Ovary (tissue), 9 donors: ENCODE measurements around the gene NIN. TPM values are rescaled to one million over a fixed set of nuclear protein-coding genes. Genes with fewer than 3 reads are reported as not detected.

Experiments
- DNase-seq, 5 donors: peaks; one replicate each; pipeline ENCODE4 v3.0.0-alpha.2; 2019 to 2020
- H3K27ac ChIP-seq, 2 donors: fragments of 200-600 bp; one replicate each; pipeline versions ENCODE4 v1.5.1 to v1.8.0; 2019 to 2022
- H3K27me3 ChIP-seq: fragments of 200-600 bp; one replicate; pipeline ENCODE4 v1.8.0; 2022
- H3K36me3 ChIP-seq: fragments of 200-600 bp; sonication (generic); one replicate; pipeline ENCODE4 v1.5.1; 2019
- H3K4me1 ChIP-seq: one replicate; pipeline ENCODE4 v1.8.1; 2013; ENCODE audit warnings: mild to moderate bottlenecking, moderate library complexity; ENCODE audit not compliant: insufficient read depth
- H3K4me3 ChIP-seq: fragments of 200-600 bp; sonication (generic); one replicate; pipeline ENCODE4 v1.5.1; 2017
- H3K9me3 ChIP-seq, 2 donors: fragments of 200-600 bp in 1 of 2; sonication (generic) in 1 of 2; one replicate each; pipeline versions ENCODE4 v1.5.1 to v1.8.1; 2013 to 2019; ENCODE audit warnings: mild to moderate bottlenecking in 1 of 2, moderate library complexity in 1 of 2
- CTCF ChIP-seq, 3 donors: fragments of 450-650 bp in 2 of 3; fragments of 200-600 bp in 1 of 3; IDR thresholded peaks; one replicate each; pipeline versions ENCODE4 v1.5.1 to v1.8.0; 2016 to 2022; ENCODE audit warnings: antibody characterized with exemption in 3 of 3, mild to moderate bottlenecking in 1 of 3
- EP300 ChIP-seq: sonication (generic); formaldehyde crosslinking; IDR thresholded peaks from one replicate; pipeline ENCODE4 v1.6.1; 2017; ENCODE audit warnings: antibody characterized with exemption
- POLR2A ChIP-seq: fragments of 450-650 bp; IDR thresholded peaks from one replicate; pipeline ENCODE4 v1.6.1; 2017; ENCODE audit warnings: antibody characterized with exemption, mild to moderate bottlenecking, moderate library complexity
- WGBS, 3 donors: extraction: QIAGEN DNeasy Blood & Tissue Kit in 1 of 3; methylation state at CpG; one replicate each; pipeline versions ENCODE4 v1.1.5 to v1.1.7; 2013 to 2017; 5-methylcytosine and 5-hydroxymethylcytosine counted together
- intact Hi-C, 4 donors: fragments of 100-400 bp; cut with DNase I; formaldehyde crosslinking; loops; one replicate each; pipeline versions ENCODE4 v1.11.0 to v1.15.1; 2022 to 2023
- polyA plus RNA-seq, 2 donors: library from polyadenylated mRNA; stranded (reverse); fragments of 200-250 nt in 1 of 2; fragments of 350-450 nt in 1 of 2; fragmentation: Illumina TruSeq in 1 of 2; extraction: RNeasy Lipid Tissue Mini Kit (QIAGEN cat#74804) in 1 of 2; gene quantifications; one replicate each; pipeline ENCODE4 v1.2.3, GENCODE V29; 2013 to 2014
- total RNA-seq, 7 donors: library from RNA; depleted of rRNA in 2 of 7; stranded (reverse); fragments of >200 nt in 2 of 7; fragmentation: NEBNext Ultra II Directional in 3 of 7; extraction: Animal tissue kit (Norgen Biotek cat#: 25700) in 3 of 7; gene quantifications; one replicate each; pipeline versions ENCODE4 v1.1.0 to v1.2.4, GENCODE V29; 2016 to 2023
- donor health status: DM: no; HTN: no; CAD: no; lungs with moderate emphysema.
- donor health status: DM: no; HTN: no; CAD: no.
- donor health status: Bipolar disorder and iron deficiency.
- donor health status: DM: yes; HTN: yes; CAD: no.
- donor health status: DM: no; HTN: no; CAD: no.
- donor health status: DM: yes; HTN: yes; CAD: no.

NIN gene
- total and polyA plus RNA-seq, 9 donors: 6.4 to 32.4 (median 28.0) TPM

GRCh38 chr14:50805396-50805795, 25.6 kb downstream of the NIN start:
- no peak for DNase-seq
- no peaks in the 10 kb centered on the region for H3K9me3 ChIP-seq
- H3K27ac ChIP-seq: no peak overlapping the region
- H3K27me3 ChIP-seq: no peaks in the 10 kb centered on the region
- no peaks in the 10 kb centered on the region for H3K36me3 ChIP-seq
- TF ChIP-seq POLR2A (no peak), CTCF (IDR thresholded peaks at IDR 0.05) (no peak), EP300 (no peak)
- H3K4me3 ChIP-seq: no peak overlapping the region
- 90 to 95% (median 94%) methylated on average over 3 of the region's 3 CpGs for WGBS, 3 donors
- intact Hi-C loops: no loop called here
- no peaks in the 10 kb centered on the region for H3K4me1 ChIP-seq

DNA sequence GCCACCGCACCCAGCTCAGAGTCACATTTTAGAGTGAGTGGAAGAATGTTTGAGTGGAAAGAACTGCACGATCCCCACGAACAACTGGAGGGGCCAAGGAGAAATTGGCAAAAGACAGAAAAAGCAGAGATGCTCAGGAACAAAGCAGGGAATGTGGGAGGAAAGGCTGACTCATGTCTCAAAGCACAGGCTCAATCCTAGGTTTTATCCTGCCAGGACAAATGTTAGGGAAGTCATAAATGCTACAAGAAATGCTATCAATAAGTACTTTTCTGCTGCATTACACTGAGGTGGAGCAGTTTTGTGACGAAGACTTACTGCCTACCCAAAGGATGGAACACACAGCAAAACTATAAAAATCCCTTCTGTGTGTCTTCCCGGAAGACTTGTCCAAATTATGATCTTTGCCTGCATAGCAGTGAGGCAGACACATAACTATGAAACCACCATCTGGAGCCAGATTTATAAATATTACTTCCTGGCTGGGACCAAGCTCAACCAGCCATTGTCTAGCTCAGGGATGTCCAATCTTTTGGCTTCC, 26.7 kb downstream of the NIN start:
- 24 to 40% (median 27%) methylated on average over 5 of the region's 5 CpGs for WGBS, 3 donors
- Histone ChIP-seq H3K4me1 (no peaks in the 10 kb centered on the region), H3K27ac (no peak overlapping the region), H3K4me3 (no peak overlapping the region), H3K9me3 (no peaks in the 10 kb centered on the region), H3K36me3 (no peaks in the 10 kb centered on the region), H3K27me3 (no peaks in the 10 kb centered on the region)
- TF ChIP-seq CTCF (IDR thresholded peaks at IDR 0.05): no peak
- TF ChIP-seq POLR2A: no peak
- no peak for TF ChIP-seq EP300
- DNase-seq: no peak
- intact Hi-C loops: no loop called here

DNA sequence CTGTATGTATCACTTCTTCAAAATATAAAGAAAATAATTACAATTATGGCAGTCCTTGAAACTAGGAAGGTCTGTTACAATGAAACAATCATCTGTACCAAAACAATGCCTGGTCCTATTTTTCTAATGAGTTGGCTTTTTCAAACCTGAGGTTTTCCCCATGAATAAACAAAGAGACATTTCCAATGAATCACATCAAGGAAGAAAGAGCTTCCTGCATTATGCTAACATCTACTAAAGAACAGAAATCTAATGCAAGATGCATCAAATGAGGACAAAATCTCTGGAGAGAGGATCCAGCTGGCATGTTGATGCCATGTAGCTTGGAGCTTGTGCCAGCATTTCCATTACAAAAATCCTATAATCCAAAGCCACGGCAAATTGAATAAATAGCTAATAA, 29.3 kb downstream of the NIN start:
- H3K4me1 ChIP-seq: no peaks in the 10 kb centered on the region
- 79 to 83% (median 81%) methylated on average over 1 of the region's 1 CpG for WGBS, 3 donors
- intact Hi-C loops: no loop called here
- no peak for DNase-seq
- H3K27me3 ChIP-seq: no peaks in the 10 kb centered on the region
- no peaks in the 10 kb centered on the region for H3K36me3 ChIP-seq
- H3K27ac ChIP-seq: no peak overlapping the region
- no peak for TF ChIP-seq POLR2A
- TF ChIP-seq CTCF (IDR thresholded peaks at IDR 0.05): no peak
- TF ChIP-seq EP300: no peak
- no peaks in the 10 kb centered on the region for H3K9me3 ChIP-seq
- H3K4me3 ChIP-seq: no peak overlapping the region

GRCh38 chr14:50800032-50800431, 30.9 kb downstream of the NIN start:
- intact Hi-C loops: no loop called here
- no peaks in the 10 kb centered on the region for H3K9me3 ChIP-seq
- no peak for TF ChIP-seq EP300
- no peak for TF ChIP-seq POLR2A
- no peak for TF ChIP-seq CTCF (IDR thresholded peaks at IDR 0.05)
- 40 to 62% (median 56%) methylated on average over 1 of the region's 1 CpG for WGBS, 3 donors
- peaks cover 2% of the 10 kb centered on the region for H3K4me1 ChIP-seq
- no peaks in the 10 kb centered on the region for H3K36me3 ChIP-seq
- DNase-seq: no peak
- H3K4me3 ChIP-seq: no peak overlapping the region
- no peak overlapping the region for H3K27ac ChIP-seq
- no peaks in the 10 kb centered on the region for H3K27me3 ChIP-seq

GRCh38 chr14:50798048-50798421, 32.9 kb downstream of the NIN start:
- TF ChIP-seq CTCF (IDR thresholded peaks at IDR 0.05): no peak
- TF ChIP-seq EP300: no peak
- no peak for TF ChIP-seq POLR2A
- H3K27ac ChIP-seq: no peak overlapping the region
- no peaks in the 10 kb centered on the region for H3K9me3 ChIP-seq
- WGBS, 3 donors: 97 to 98% (median 97%) methylated on average over 2 of the region's 2 CpGs
- H3K27me3 ChIP-seq: no peaks in the 10 kb centered on the region
- no peaks in the 10 kb centered on the region for H3K36me3 ChIP-seq
- H3K4me1 ChIP-seq: peaks cover 2% of the 10 kb centered on the region
- H3K4me3 ChIP-seq: no peak overlapping the region
- intact Hi-C loops: no loop called here
- DNase-seq: no peak
